Measurements from ENCODE around the gene TSN.

The TSN gene

GRCh38 chr2:121768143-121768755, 12.8 kb downstream of the TSN start:
- ChIA-PET POLR2A (no interaction called here), CTCF (no interaction called here)
- WGBS (ENCODE audit: insufficient coverage): 92% methylated on average over 3 of the region's 5 CpGs
- H3K9me3 ChIP-seq (ENCODE audit: control extremely low read depth in 1 of 5, control insufficient read depth in 4 of 5, insufficient read depth in 2 of 5, low read depth in 1 of 5, low read length in 4 of 5): no peaks in the 10 kb centered on the region
- H3K4me1 ChIP-seq (ENCODE audit: control extremely low read depth in 1 of 4, control insufficient read depth in 4 of 4, insufficient read depth in 4 of 4, low read length in 3 of 4): peaks cover 0 to 2% (median 0%) of the 10 kb centered on the region in 4 experiments
- DNase-seq: no peak
- peaks cover 15 to 52% (median 43%) of the 10 kb centered on the region in 4 experiments for H3K36me3 ChIP-seq (ENCODE audit: control insufficient read depth in 4 of 4, insufficient read depth in 4 of 4, low read length in 3 of 4)
- no peak overlapping the region for H3K4me3 ChIP-seq (ENCODE audit: control insufficient read depth in 1 of 7, extremely low read depth in 1 of 7, insufficient read depth in 4 of 7, low read depth in 2 of 7, low read length in 6 of 7)
- no peak overlapping the region for H3K27ac ChIP-seq (ENCODE audit: insufficient read depth in 1 of 2, low read depth in 1 of 2, low read length in 2 of 2, poor library complexity in 1 of 2, severe bottlenecking in 2 of 2)
- no peaks in the 10 kb centered on the region for H3K27me3 ChIP-seq (replicated peaks in 2 of 5; ENCODE audit: control insufficient read depth in 4 of 5, insufficient read depth in 5 of 5, low read length in 4 of 5)

DNA sequence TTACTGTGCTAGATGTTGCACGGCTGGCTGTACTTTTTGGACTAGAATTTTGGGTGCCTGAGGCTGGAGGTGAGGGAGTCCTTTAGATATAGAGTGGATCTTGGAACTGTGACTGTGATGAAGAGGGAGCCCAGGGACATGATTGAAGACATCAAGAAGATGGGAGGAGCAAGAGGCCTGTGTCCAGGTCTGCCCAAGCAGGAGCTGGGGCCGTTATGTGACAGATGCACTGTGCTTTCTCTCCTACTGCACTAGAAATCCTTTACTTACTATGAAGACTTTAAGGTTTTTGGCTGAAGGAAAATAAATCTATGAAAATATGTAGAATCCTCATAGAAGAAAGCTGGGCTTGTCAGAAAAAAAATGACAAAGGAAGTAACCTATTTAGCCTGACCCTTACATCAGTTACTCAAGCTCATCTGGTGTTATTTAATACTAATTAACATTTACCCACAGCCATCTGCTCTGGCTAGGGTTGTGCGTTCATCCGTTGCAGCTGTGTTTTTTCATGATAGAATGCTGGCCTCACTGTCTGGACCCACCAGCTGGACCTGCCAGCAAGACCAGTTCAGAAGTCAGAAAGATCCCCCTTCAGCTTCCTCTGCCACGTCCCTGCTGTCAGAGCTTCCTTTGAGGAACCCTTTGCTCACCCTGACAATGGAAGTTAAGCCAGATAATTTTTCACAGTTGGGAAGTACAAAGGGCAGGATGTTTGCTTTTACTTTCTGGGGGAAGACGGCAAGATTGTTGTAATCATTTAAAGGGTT, 16.7 kb downstream of the TSN start:
- Histone ChIP-seq H3K27me3 (replicated peaks in 2 of 5; ENCODE audit: control insufficient read depth in 4 of 5, insufficient read depth in 5 of 5, low read length in 4 of 5) (no peaks in the 10 kb centered on the region), H3K36me3 (ENCODE audit: control insufficient read depth in 4 of 4, insufficient read depth in 4 of 4, low read length in 3 of 4) (peaks cover 5 to 18% (median 9%) of the 10 kb centered on the region in 4 experiments), H3K27ac (ENCODE audit: insufficient read depth in 1 of 2, low read depth in 1 of 2, low read length in 2 of 2, poor library complexity in 1 of 2, severe bottlenecking in 2 of 2) (no peak overlapping the region), H3K9me3 (ENCODE audit: control extremely low read depth in 1 of 5, control insufficient read depth in 4 of 5, insufficient read depth in 2 of 5, low read depth in 1 of 5, low read length in 4 of 5) (no peaks in the 10 kb centered on the region), H3K4me3 (ENCODE audit: control insufficient read depth in 1 of 7, extremely low read depth in 1 of 7, insufficient read depth in 4 of 7, low read depth in 2 of 7, low read length in 6 of 7) (no peak overlapping the region), H3K4me1 (ENCODE audit: control extremely low read depth in 1 of 4, control insufficient read depth in 4 of 4, insufficient read depth in 4 of 4, low read length in 3 of 4) (peaks cover 0 to 5% (median 0%) of the 10 kb centered on the region in 4 experiments)
- ChIA-PET CTCF (no interaction called here), POLR2A (no interaction called here)
- WGBS (ENCODE audit: insufficient coverage): 79% methylated on average over 2 of the region's 6 CpGs
- no peak for DNase-seq

- CTCF ChIA-PET: no interaction called here
Measured at GRCh38 chr2:121774235-121774634, 18.8 kb downstream of the TSN start.

GRCh38 chr2:121776361-121776760, 20.9 kb downstream of the TSN start:
- no peaks in the 10 kb centered on the region for H3K27me3 ChIP-seq (replicated peaks in 2 of 5; ENCODE audit: control insufficient read depth in 4 of 5, insufficient read depth in 5 of 5, low read length in 4 of 5)
- no peak overlapping the region for H3K27ac ChIP-seq (ENCODE audit: insufficient read depth in 1 of 2, low read depth in 1 of 2, low read length in 2 of 2, poor library complexity in 1 of 2, severe bottlenecking in 2 of 2)
- no peaks in the 10 kb centered on the region for H3K9me3 ChIP-seq (ENCODE audit: control extremely low read depth in 1 of 5, control insufficient read depth in 4 of 5, insufficient read depth in 2 of 5, low read depth in 1 of 5, low read length in 4 of 5)
- ChIA-PET CTCF (no interaction called here), POLR2A (no interaction called here)
- no peak for DNase-seq
- WGBS (ENCODE audit: insufficient coverage): no CpG with 5 or more reads among the region's 3 CpGs
- H3K4me3 ChIP-seq (ENCODE audit: control insufficient read depth in 1 of 7, extremely low read depth in 1 of 7, insufficient read depth in 4 of 7, low read depth in 2 of 7, low read length in 6 of 7): no peak overlapping the region
- H3K4me1 ChIP-seq (ENCODE audit: control extremely low read depth in 1 of 4, control insufficient read depth in 4 of 4, insufficient read depth in 4 of 4, low read length in 3 of 4): peaks cover 0 to 5% (median 0%) of the 10 kb centered on the region in 4 experiments
- no peaks in the 10 kb centered on the region for H3K36me3 ChIP-seq (ENCODE audit: control insufficient read depth in 4 of 4, insufficient read depth in 4 of 4, low read length in 3 of 4)

More at GRCh38 chr2:121774235-121774634, 18.8 kb downstream of the TSN start:
- DNase-seq: no peak
- Histone ChIP-seq H3K4me3 (ENCODE audit: control insufficient read depth in 1 of 7, extremely low read depth in 1 of 7, insufficient read depth in 4 of 7, low read depth in 2 of 7, low read length in 6 of 7) (no peak overlapping the region), H3K9me3 (ENCODE audit: control extremely low read depth in 1 of 5, control insufficient read depth in 4 of 5, insufficient read depth in 2 of 5, low read depth in 1 of 5, low read length in 4 of 5) (no peaks in the 10 kb centered on the region), H3K36me3 (ENCODE audit: control insufficient read depth in 4 of 4, insufficient read depth in 4 of 4, low read length in 3 of 4) (peaks cover 0 to 4% (median 1%) of the 10 kb centered on the region in 4 experiments), H3K27ac (ENCODE audit: insufficient read depth in 1 of 2, low read depth in 1 of 2, low read length in 2 of 2, poor library complexity in 1 of 2, severe bottlenecking in 2 of 2) (no peak overlapping the region), H3K27me3 (replicated peaks in 2 of 5; ENCODE audit: control insufficient read depth in 4 of 5, insufficient read depth in 5 of 5, low read length in 4 of 5) (no peaks in the 10 kb centered on the region), H3K4me1 (ENCODE audit: control extremely low read depth in 1 of 4, control insufficient read depth in 4 of 4, insufficient read depth in 4 of 4, low read length in 3 of 4) (peaks cover 0 to 5% (median 0%) of the 10 kb centered on the region in 4 experiments)
- WGBS (ENCODE audit: insufficient coverage): 94% methylated on average over 6 of the region's 13 CpGs
- POLR2A ChIA-PET: no interaction called here

DNA sequence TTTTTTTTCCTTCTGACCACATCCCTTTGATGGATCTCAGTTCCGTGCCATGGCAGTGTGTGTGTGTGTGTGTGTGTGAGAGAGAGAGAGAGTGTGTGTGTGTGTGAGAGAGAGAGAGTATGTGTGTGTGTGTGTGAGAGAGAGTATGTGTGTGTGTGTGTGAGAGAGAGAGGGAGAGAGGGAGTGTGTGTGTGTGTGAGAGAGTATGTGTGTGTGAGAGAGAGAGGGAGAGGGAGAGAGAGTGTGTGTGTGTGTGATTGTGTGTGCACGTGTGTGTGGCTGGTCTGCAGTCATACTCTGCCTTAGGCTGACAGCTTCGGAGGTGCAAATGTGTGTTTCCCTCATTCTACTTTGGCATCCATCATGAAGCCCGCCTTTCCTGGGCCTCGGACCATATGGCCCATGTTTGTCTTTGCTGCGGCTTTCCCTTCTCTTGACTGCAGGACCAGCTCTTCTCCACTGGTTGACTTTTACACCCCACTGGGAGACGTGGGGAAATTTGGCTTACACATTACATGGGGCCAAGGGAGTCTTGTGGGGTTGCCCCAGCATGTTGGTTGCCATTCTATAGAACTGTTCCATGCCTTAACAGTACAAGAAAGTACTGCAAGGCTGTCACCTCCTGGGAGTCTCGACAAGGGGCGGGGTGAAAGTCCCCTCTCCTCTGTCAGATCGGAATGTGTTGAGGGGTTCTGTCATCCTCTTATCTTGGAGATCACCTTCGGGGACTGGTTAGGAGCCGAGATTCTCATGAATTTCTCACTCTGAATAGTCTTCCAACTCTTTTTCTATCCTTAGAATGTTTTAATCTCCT, 21.6 kb downstream of the TSN start:
- no peaks in the 10 kb centered on the region for H3K27me3 ChIP-seq (replicated peaks in 2 of 5; ENCODE audit: control insufficient read depth in 4 of 5, insufficient read depth in 5 of 5, low read length in 4 of 5)
- H3K36me3 ChIP-seq (ENCODE audit: control insufficient read depth in 4 of 4, insufficient read depth in 4 of 4, low read length in 3 of 4): no peaks in the 10 kb centered on the region
- no peak for DNase-seq
- WGBS (ENCODE audit: insufficient coverage): 94% methylated on average over 10 of the region's 12 CpGs
- POLR2A ChIA-PET: interaction anchor here (0.7 kb wide), 1 partner anchor 19 kb away, joined by 3 read pairs; no protein-coding TSS in a partner anchor
- H3K9me3 ChIP-seq (ENCODE audit: control extremely low read depth in 1 of 5, control insufficient read depth in 4 of 5, insufficient read depth in 2 of 5, low read depth in 1 of 5, low read length in 4 of 5): no peaks in the 10 kb centered on the region
- no peak overlapping the region for H3K4me3 ChIP-seq (ENCODE audit: control insufficient read depth in 1 of 7, extremely low read depth in 1 of 7, insufficient read depth in 4 of 7, low read depth in 2 of 7, low read length in 6 of 7)
- CTCF ChIA-PET: no interaction called here
- peaks cover 0 to 5% (median 0%) of the 10 kb centered on the region in 4 experiments for H3K4me1 ChIP-seq (ENCODE audit: control extremely low read depth in 1 of 4, control insufficient read depth in 4 of 4, insufficient read depth in 4 of 4, low read length in 3 of 4)
- no peak overlapping the region for H3K27ac ChIP-seq (ENCODE audit: insufficient read depth in 1 of 2, low read depth in 1 of 2, low read length in 2 of 2, poor library complexity in 1 of 2, severe bottlenecking in 2 of 2)

DNA sequence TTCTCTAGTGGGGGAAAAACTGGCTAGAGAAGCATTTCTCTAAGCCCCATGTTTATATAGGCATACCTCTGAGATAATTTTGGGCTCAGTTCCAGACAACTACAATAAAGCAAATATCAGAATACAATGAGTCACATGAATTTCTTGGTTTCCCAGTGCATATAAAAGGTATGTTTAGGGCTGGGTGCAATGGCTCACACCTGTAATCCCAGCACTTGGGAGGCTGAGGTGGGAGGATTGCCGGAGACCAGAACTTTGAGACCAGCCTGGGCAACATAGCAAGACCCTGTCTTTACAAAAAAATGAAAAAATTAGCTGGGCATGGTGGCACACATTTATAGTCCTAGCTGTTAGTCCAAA, 22.2 kb downstream of the TSN start:
- ChIA-PET POLR2A (interaction anchor here (0.7 kb wide), 1 partner anchor 19 kb away, joined by 3 read pairs; no protein-coding TSS in a partner anchor), CTCF (no interaction called here)
- no CpG with 5 or more reads among the region's 1 CpG for WGBS (ENCODE audit: insufficient coverage)
- no peak overlapping the region for H3K27ac ChIP-seq (ENCODE audit: insufficient read depth in 1 of 2, low read depth in 1 of 2, low read length in 2 of 2, poor library complexity in 1 of 2, severe bottlenecking in 2 of 2)
- H3K27me3 ChIP-seq (replicated peaks in 2 of 5; ENCODE audit: control insufficient read depth in 4 of 5, insufficient read depth in 5 of 5, low read length in 4 of 5): no peaks in the 10 kb centered on the region
- H3K4me1 ChIP-seq (ENCODE audit: control extremely low read depth in 1 of 4, control insufficient read depth in 4 of 4, insufficient read depth in 4 of 4, low read length in 3 of 4): peaks cover 0 to 5% (median 0%) of the 10 kb centered on the region in 4 experiments
- no peaks in the 10 kb centered on the region for H3K36me3 ChIP-seq (ENCODE audit: control insufficient read depth in 4 of 4, insufficient read depth in 4 of 4, low read length in 3 of 4)
- no peak for DNase-seq
- no peaks in the 10 kb centered on the region for H3K9me3 ChIP-seq (ENCODE audit: control extremely low read depth in 1 of 5, control insufficient read depth in 4 of 5, insufficient read depth in 2 of 5, low read depth in 1 of 5, low read length in 4 of 5)
- no peak overlapping the region for H3K4me3 ChIP-seq (ENCODE audit: control insufficient read depth in 1 of 7, extremely low read depth in 1 of 7, insufficient read depth in 4 of 7, low read depth in 2 of 7, low read length in 6 of 7)

All from common myeloid progenitor, CD34-positive (primary cell).